ENCODE data around the gene MCEMP1. TPM values are rescaled to one million over a fixed set of nuclear protein-coding genes. Genes with fewer than 3 reads are reported as not detected.
"Not testable (repeated sequence)": the region's sequence is repeated elsewhere in the genome, so short reads cannot be mapped to it uniquely, and the experiment has no call there.

MCEMP1 gene
- total RNA-seq, 1 experiment from 2014 or later, result not detected

DNA sequence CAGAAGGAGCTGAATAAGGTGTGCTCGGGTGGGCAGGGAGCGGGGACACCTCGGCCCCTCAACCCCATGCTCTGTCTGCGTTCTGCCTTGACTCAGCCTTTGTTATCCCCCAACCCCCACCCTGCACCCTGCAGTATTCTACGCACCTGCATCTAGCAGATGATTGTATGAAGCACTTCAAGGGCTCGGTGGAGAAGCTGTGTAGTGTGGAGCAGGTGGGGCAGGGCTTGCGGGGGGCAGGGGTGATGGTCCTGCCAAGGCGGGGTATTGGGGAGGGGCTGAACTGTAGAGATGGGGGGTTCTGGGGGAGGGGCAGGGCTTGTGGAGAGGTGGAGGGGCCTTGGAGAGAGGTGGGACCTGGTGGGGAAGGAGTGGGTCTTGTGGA, 33.9 kb upstream of the MCEMP1 start:
- no peaks in the 10 kb centered on the region for H3K4me1 ChIP-seq (ENCODE audit: control insufficient read depth, insufficient read depth, low read length)
- H3K27me3 ChIP-seq (ENCODE audit: control insufficient read depth, insufficient read depth, low read length), result no peaks in the 10 kb centered on the region
- intact Hi-C loops (cut with micrococcal nuclease; ENCODE audit: unreplicated experiment) (no loop called here), in situ Hi-C loops (cut with HindIII; ENCODE audit: low pct_unique_long_range_greater_than_20kb, low sequenced_read_pairs) (no loop called here)
- TF ChIP-seq SIN3A (IDR thresholded peaks at IDR 0.05; ENCODE audit: borderline replicate concordance, insufficient read depth, low read depth, low read length), result no peak
- ChIA-PET CTCF (no interaction called here), POLR2A (no interaction called here)
- no peaks in the 10 kb centered on the region for H3K9me3 ChIP-seq (ENCODE audit: control insufficient read depth, insufficient read depth, low read depth, low read length)
- DNase-seq (ENCODE audit: low read depth, low spot score) (no peak), ATAC-seq (no peak)
- no TSS peak for BruUV-seq (replicated peaks)
- no peak overlapping the region for H3K27ac ChIP-seq (ENCODE audit: low read length)
- H3K4me3 ChIP-seq (ENCODE audit: low read depth in 2 of 2, low read length in 2 of 2), result no peak overlapping the region
- H3K36me3 ChIP-seq (ENCODE audit: control insufficient read depth, insufficient read depth, low read length), result no peaks in the 10 kb centered on the region

DNA sequence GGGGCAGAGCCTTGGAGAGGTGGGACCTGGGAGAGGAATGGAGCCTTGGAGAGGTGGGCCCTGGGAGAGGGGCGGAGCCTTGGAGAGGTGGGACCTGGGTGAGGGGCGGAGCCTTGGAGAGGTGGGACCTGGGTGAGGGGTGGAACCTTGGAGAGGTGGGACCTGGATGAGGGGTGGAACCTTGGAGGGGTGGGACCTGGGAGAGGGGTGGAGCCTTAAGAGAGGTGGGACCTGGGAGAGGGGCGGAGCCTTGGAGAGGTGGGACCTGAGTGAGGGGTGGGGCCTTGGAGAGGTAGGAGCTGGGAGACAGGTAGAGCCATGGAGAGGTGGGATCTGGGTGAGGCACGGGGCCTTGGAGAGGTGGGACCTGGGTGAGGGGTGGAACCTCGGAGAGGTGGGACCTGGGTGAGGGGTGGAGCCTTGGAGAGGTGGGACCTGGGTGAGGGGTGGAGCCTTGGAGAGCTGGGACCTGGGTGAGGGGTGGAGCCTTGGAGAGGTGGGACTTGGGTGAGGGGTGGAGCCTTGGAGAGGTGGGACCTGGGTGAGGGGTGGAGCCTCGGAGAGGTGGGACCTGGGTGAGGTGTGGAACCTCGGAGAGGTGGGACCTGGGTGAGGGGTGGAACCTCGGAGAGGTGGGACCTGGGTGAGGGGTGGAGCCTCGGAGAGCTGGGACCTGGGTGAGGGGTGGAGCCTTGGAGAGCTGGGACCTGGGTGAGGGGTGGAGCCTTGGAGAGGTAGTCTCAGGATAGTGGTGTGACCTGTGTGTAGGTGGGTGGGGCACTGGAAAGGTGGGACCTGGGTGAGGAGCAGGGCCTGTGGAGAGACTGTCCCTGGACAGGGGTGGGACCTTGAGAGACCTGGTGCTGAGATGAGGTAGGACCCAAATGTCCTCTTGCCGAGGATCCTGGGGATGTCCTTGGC, 33.0 kb upstream of the MCEMP1 start:
- H3K36me3 ChIP-seq (ENCODE audit: control insufficient read depth, insufficient read depth, low read length); H3K4me3 ChIP-seq (ENCODE audit: low read depth in 2 of 2, low read length in 2 of 2); in situ Hi-C loops (cut with HindIII; ENCODE audit: low pct_unique_long_range_greater_than_20kb, low sequenced_read_pairs); intact Hi-C loops (cut with micrococcal nuclease; ENCODE audit: unreplicated experiment); ATAC-seq; H3K4me1 ChIP-seq (ENCODE audit: control insufficient read depth, insufficient read depth, low read length); H3K9me3 ChIP-seq (ENCODE audit: control insufficient read depth, insufficient read depth, low read depth, low read length); H3K27me3 ChIP-seq (ENCODE audit: control insufficient read depth, insufficient read depth, low read length); H3K27ac ChIP-seq (ENCODE audit: low read length); DNase-seq (ENCODE audit: low read depth, low spot score): not testable (repeated sequence)
- BruUV-seq (replicated peaks), result TSS peak; percentile 45
- POLR2A ChIA-PET, result interaction anchor here (0.6 kb wide), 1 partner anchor 23 kb away, joined by 6 read pairs; no protein-coding TSS in a partner anchor
- CTCF ChIA-PET, result interaction anchor here (0.6 kb wide), 2 partner anchors 104 to 133 kb away, joined by 4 to 6 read pairs; no protein-coding TSS in a partner anchor

DNA sequence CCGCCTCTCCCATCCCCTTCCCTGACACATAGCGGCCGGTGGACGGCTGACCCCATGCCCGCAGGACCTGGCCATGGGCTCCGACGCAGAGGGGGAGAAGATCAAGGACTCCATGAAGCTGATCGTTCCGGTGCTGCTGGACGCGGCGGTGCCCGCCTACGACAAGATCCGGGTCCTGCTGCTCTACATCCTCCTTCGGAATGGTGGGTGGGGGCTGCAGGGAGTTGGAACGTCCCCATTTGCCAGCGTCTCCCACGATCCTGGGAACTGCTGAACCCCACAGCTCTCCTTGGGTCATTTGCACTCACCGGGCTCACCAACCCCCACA, 32.4 kb upstream of the MCEMP1 start:
- no peaks in the 10 kb centered on the region for H3K36me3 ChIP-seq (ENCODE audit: control insufficient read depth, insufficient read depth, low read length)
- no peak for DNase-seq (ENCODE audit: low read depth, low spot score)
- H3K4me1 ChIP-seq (ENCODE audit: control insufficient read depth, insufficient read depth, low read length), result no peaks in the 10 kb centered on the region
- intact Hi-C loops (cut with micrococcal nuclease; ENCODE audit: unreplicated experiment), result no loop called here
- BruUV-seq (replicated peaks), result no TSS peak
- H3K27ac ChIP-seq (ENCODE audit: low read length), result no peak overlapping the region
- POLR2A ChIA-PET, result no interaction called here
- TF ChIP-seq POLR2AphosphoS5 (IDR thresholded peaks at IDR 0.05; ENCODE audit: low read depth, low read length) (no peak), TCF7L2 (IDR thresholded peaks at IDR 0.05; ENCODE audit: low read depth, low read length) (no peak), SIN3A (IDR thresholded peaks at IDR 0.05; ENCODE audit: borderline replicate concordance, insufficient read depth, low read depth, low read length) (no peak)
- TF ChIP-seq, protein P1, sequence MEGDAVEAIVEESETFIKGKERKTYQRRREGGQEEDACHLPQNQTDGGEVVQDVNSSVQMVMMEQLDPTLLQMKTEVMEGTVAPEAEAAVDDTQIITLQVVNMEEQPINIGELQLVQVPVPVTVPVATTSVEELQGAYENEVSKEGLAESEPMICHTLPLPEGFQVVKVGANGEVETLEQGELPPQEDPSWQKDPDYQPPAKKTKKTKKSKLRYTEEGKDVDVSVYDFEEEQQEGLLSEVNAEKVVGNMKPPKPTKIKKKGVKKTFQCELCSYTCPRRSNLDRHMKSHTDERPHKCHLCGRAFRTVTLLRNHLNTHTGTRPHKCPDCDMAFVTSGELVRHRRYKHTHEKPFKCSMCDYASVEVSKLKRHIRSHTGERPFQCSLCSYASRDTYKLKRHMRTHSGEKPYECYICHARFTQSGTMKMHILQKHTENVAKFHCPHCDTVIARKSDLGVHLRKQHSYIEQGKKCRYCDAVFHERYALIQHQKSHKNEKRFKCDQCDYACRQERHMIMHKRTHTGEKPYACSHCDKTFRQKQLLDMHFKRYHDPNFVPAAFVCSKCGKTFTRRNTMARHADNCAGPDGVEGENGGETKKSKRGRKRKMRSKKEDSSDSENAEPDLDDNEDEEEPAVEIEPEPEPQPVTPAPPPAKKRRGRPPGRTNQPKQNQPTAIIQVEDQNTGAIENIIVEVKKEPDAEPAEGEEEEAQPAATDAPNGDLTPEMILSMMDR (IDR thresholded peaks at IDR 0.05), result no peak
- TF ChIP-seq, protein P2, sequence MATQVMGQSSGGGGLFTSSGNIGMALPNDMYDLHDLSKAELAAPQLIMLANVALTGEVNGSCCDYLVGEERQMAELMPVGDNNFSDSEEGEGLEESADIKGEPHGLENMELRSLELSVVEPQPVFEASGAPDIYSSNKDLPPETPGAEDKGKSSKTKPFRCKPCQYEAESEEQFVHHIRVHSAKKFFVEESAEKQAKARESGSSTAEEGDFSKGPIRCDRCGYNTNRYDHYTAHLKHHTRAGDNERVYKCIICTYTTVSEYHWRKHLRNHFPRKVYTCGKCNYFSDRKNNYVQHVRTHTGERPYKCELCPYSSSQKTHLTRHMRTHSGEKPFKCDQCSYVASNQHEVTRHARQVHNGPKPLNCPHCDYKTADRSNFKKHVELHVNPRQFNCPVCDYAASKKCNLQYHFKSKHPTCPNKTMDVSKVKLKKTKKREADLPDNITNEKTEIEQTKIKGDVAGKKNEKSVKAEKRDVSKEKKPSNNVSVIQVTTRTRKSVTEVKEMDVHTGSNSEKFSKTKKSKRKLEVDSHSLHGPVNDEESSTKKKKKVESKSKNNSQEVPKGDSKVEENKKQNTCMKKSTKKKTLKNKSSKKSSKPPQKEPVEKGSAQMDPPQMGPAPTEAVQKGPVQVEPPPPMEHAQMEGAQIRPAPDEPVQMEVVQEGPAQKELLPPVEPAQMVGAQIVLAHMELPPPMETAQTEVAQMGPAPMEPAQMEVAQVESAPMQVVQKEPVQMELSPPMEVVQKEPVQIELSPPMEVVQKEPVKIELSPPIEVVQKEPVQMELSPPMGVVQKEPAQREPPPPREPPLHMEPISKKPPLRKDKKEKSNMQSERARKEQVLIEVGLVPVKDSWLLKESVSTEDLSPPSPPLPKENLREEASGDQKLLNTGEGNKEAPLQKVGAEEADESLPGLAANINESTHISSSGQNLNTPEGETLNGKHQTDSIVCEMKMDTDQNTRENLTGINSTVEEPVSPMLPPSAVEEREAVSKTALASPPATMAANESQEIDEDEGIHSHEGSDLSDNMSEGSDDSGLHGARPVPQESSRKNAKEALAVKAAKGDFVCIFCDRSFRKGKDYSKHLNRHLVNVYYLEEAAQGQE (IDR thresholded peaks at IDR 0.05; ENCODE audit: insufficient read depth in 1 of 2, low read depth in 2 of 2, low read length in 1 of 2), result no peak
- in situ Hi-C loops (cut with HindIII; ENCODE audit: low pct_unique_long_range_greater_than_20kb, low sequenced_read_pairs), result no loop called here
- no peak for ATAC-seq
- H3K4me3 ChIP-seq (ENCODE audit: low read depth in 2 of 2, low read length in 2 of 2), result no peak overlapping the region
- no peaks in the 10 kb centered on the region for H3K27me3 ChIP-seq (ENCODE audit: control insufficient read depth, insufficient read depth, low read length)
- H3K9me3 ChIP-seq (ENCODE audit: control insufficient read depth, insufficient read depth, low read depth, low read length), result no peaks in the 10 kb centered on the region
- CTCF ChIA-PET, result interaction anchor here (0.6 kb wide), 1 partner anchor 133 kb away, joined by 6 read pairs; no protein-coding TSS in a partner anchor
